ENCODE results near the gene PTPRE. TPM values are rescaled to one million over a fixed set of nuclear protein-coding genes. Genes with fewer than 3 reads are reported as not detected.

PTPRE gene
- total RNA-seq, 2 donors from 2014 or later = 32.7 to 54.1 TPM

- H3K27ac Mint-ChIP-seq = peak overlapping the region; percentile 41
- H3K36me3 Mint-ChIP-seq (ENCODE audit: low read depth) = no peaks in the 10 kb centered on the region
- no peaks in the 10 kb centered on the region for H3K27me3 Mint-ChIP-seq
Observed at GRCh38 chr10:128035557-128035973, 128.7 kb downstream of the PTPRE start.

GRCh38 chr10:128036011-128036615 is 129.2 kb downstream of the PTPRE start:
- H3K9me3 Mint-ChIP-seq = no peaks in the 10 kb centered on the region
- H3K27me3 Mint-ChIP-seq = no peaks in the 10 kb centered on the region
- no peak overlapping the region for H3K4me3 Mint-ChIP-seq
- H3K36me3 Mint-ChIP-seq (ENCODE audit: low read depth) = no peaks in the 10 kb centered on the region
- peak overlapping the region; percentile 41 for H3K27ac Mint-ChIP-seq
- peak; percentile 89 for ATAC-seq (replicated peaks)
- H3K4me1 Mint-ChIP-seq = peaks cover 8% of the 10 kb centered on the region

More at GRCh38 chr10:128035557-128035973, 128.7 kb downstream of the PTPRE start:
- Mint-ChIP-seq H3K4me3 (no peak overlapping the region), H3K4me1 (peaks cover 8% of the 10 kb centered on the region), H3K9me3 (no peaks in the 10 kb centered on the region)
- ATAC-seq (replicated peaks) = peak; percentile 78

- no peaks in the 10 kb centered on the region for H3K36me3 Mint-ChIP-seq (ENCODE audit: low read depth)
- ATAC-seq (replicated peaks) = no peak
- no peaks in the 10 kb centered on the region for H3K9me3 Mint-ChIP-seq
- H3K4me3 Mint-ChIP-seq = no peak overlapping the region
- H3K27ac Mint-ChIP-seq = peak overlapping the region; percentile 41
- H3K27me3 Mint-ChIP-seq = no peaks in the 10 kb centered on the region
- H3K4me1 Mint-ChIP-seq = peaks cover 8% of the 10 kb centered on the region
Observed at GRCh38 chr10:128036746-128037543, 130.0 kb downstream of the PTPRE start.

- no peak overlapping the region for H3K4me3 Mint-ChIP-seq
- H3K9me3 Mint-ChIP-seq = no peaks in the 10 kb centered on the region
- H3K27me3 Mint-ChIP-seq = no peaks in the 10 kb centered on the region
- H3K4me1 Mint-ChIP-seq = peaks cover 8% of the 10 kb centered on the region
- no peak for ATAC-seq (replicated peaks)
- H3K27ac Mint-ChIP-seq = peak overlapping the region; percentile 54
- H3K36me3 Mint-ChIP-seq (ENCODE audit: low read depth) = no peaks in the 10 kb centered on the region
Observed at GRCh38 chr10:128040096-128040495, 133.2 kb downstream of the PTPRE start.

- Mint-ChIP-seq H3K27me3 (no peaks in the 10 kb centered on the region), H3K9me3 (no peaks in the 10 kb centered on the region), H3K4me3 (no peak overlapping the region), H3K4me1 (peaks cover 8% of the 10 kb centered on the region), H3K36me3 (ENCODE audit: low read depth) (no peaks in the 10 kb centered on the region), H3K27ac (peak overlapping the region; percentile 54)
- ATAC-seq (replicated peaks) = no peak
Observed at GRCh38 chr10:128040681-128041080, 133.8 kb downstream of the PTPRE start.

- H3K9me3 Mint-ChIP-seq = no peaks in the 10 kb centered on the region
- H3K4me1 Mint-ChIP-seq = no peaks in the 10 kb centered on the region
- ATAC-seq (replicated peaks) = no peak
- H3K27ac Mint-ChIP-seq = no peak overlapping the region
- H3K36me3 Mint-ChIP-seq (ENCODE audit: low read depth) = no peaks in the 10 kb centered on the region
- H3K27me3 Mint-ChIP-seq = no peaks in the 10 kb centered on the region
- H3K4me3 Mint-ChIP-seq = no peak overlapping the region
Observed at GRCh38 chr10:128042131-128042610, 135.3 kb downstream of the PTPRE start.

- peak overlapping the region; percentile 17 for H3K27ac Mint-ChIP-seq
- no peak overlapping the region for H3K4me3 Mint-ChIP-seq
- H3K4me1 Mint-ChIP-seq = no peaks in the 10 kb centered on the region
- no peaks in the 10 kb centered on the region for H3K27me3 Mint-ChIP-seq
- no peaks in the 10 kb centered on the region for H3K9me3 Mint-ChIP-seq
- peaks cover 11% of the 10 kb centered on the region for H3K36me3 Mint-ChIP-seq (ENCODE audit: low read depth)
- ATAC-seq (replicated peaks) = no peak
Observed at GRCh38 chr10:128043259-128044045, 136.5 kb downstream of the PTPRE start.

- peaks cover 5% of the 10 kb centered on the region for H3K4me1 Mint-ChIP-seq
- H3K36me3 Mint-ChIP-seq (ENCODE audit: low read depth) = peaks cover 19% of the 10 kb centered on the region
- no peaks in the 10 kb centered on the region for H3K9me3 Mint-ChIP-seq
Observed at GRCh38 chr10:128044186-128044585, 137.3 kb downstream of the PTPRE start.

GRCh38 chr10:128044961-128045832 is 138.3 kb downstream of the PTPRE start:
- peak overlapping the region; percentile 66 for H3K27ac Mint-ChIP-seq
- H3K4me1 Mint-ChIP-seq = peaks cover 8% of the 10 kb centered on the region
- peaks cover 29% of the 10 kb centered on the region for H3K36me3 Mint-ChIP-seq (ENCODE audit: low read depth)
- no peaks in the 10 kb centered on the region for H3K27me3 Mint-ChIP-seq
- no peak for ATAC-seq (replicated peaks)
- no peaks in the 10 kb centered on the region for H3K9me3 Mint-ChIP-seq
- H3K4me3 Mint-ChIP-seq = peak overlapping the region; percentile 93

More at GRCh38 chr10:128044186-128044585, 137.3 kb downstream of the PTPRE start:
- Mint-ChIP-seq H3K27ac (peak overlapping the region; percentile 17), H3K27me3 (no peaks in the 10 kb centered on the region), H3K4me3 (no peak overlapping the region)
- ATAC-seq (replicated peaks) = no peak

- peaks cover 35% of the 10 kb centered on the region for H3K36me3 Mint-ChIP-seq (ENCODE audit: low read depth)
- ATAC-seq (replicated peaks) = no peak
- peak overlapping the region; percentile 97 for H3K27ac Mint-ChIP-seq
- peaks cover 14% of the 10 kb centered on the region for H3K4me1 Mint-ChIP-seq
- no peaks in the 10 kb centered on the region for H3K27me3 Mint-ChIP-seq
- peak overlapping the region; percentile 93 for H3K4me3 Mint-ChIP-seq
- no peaks in the 10 kb centered on the region for H3K9me3 Mint-ChIP-seq
Observed at GRCh38 chr10:128045833-128046120, 138.9 kb downstream of the PTPRE start.

GRCh38 chr10:128046156-128046952 is 139.5 kb downstream of the PTPRE start:
- Mint-ChIP-seq H3K4me3 (peak overlapping the region; percentile 93), H3K27ac (peak overlapping the region; percentile 97), H3K4me1 (peaks cover 16% of the 10 kb centered on the region), H3K9me3 (no peaks in the 10 kb centered on the region), H3K36me3 (ENCODE audit: low read depth) (peaks cover 40% of the 10 kb centered on the region), H3K27me3 (no peaks in the 10 kb centered on the region)
- no peak for ATAC-seq (replicated peaks)

- Mint-ChIP-seq H3K4me1 (peaks cover 16% of the 10 kb centered on the region), H3K36me3 (ENCODE audit: low read depth) (peaks cover 46% of the 10 kb centered on the region), H3K9me3 (no peaks in the 10 kb centered on the region), H3K27me3 (no peaks in the 10 kb centered on the region), H3K27ac (peak overlapping the region; percentile 97), H3K4me3 (peak overlapping the region; percentile 93)
- peak; percentile 20 for ATAC-seq (replicated peaks)
Observed at GRCh38 chr10:128046953-128047290, 140.0 kb downstream of the PTPRE start.

GRCh38 chr10:128047351-128047750 is 140.4 kb downstream of the PTPRE start:
- H3K27ac Mint-ChIP-seq = peak overlapping the region; percentile 97
- peak; percentile 96 for ATAC-seq (replicated peaks)
- peaks cover 50% of the 10 kb centered on the region for H3K36me3 Mint-ChIP-seq (ENCODE audit: low read depth)
- no peaks in the 10 kb centered on the region for H3K9me3 Mint-ChIP-seq
- peak overlapping the region; percentile 93 for H3K4me3 Mint-ChIP-seq
- H3K27me3 Mint-ChIP-seq = no peaks in the 10 kb centered on the region
- H3K4me1 Mint-ChIP-seq = peaks cover 16% of the 10 kb centered on the region
